Skeletal muscle tissue (tissue), 4 donors: ENCODE results near the gene RGS19. TPM values are rescaled to one million over a fixed set of nuclear protein-coding genes. Genes with fewer than 3 reads are reported as not detected.

Experiments used
- H3K27ac ChIP-seq: one replicate; pipeline ENCODE4 v1.7.0; 2013; ENCODE audit warnings: mild to moderate bottlenecking, low read depth, low read length, inconsistent platforms
- H3K27me3 ChIP-seq, 3 donors: one replicate each; pipeline ENCODE4 v1.7.0; 2013; ENCODE audit warnings: low read length in 3 of 3; ENCODE audit not compliant: control insufficient read depth in 3 of 3, insufficient read depth in 3 of 3
- H3K36me3 ChIP-seq, 3 donors: one replicate each; pipeline ENCODE4 v1.7.0; 2013; ENCODE audit warnings: low read length in 3 of 3; ENCODE audit not compliant: control insufficient read depth in 3 of 3, insufficient read depth in 3 of 3
- H3K4me1 ChIP-seq, 3 donors: one replicate each; pipeline ENCODE4 v1.7.0; 2013; ENCODE audit warnings: low read length in 3 of 3, mild to moderate bottlenecking in 3 of 3; ENCODE audit not compliant: control insufficient read depth in 3 of 3, insufficient read depth in 3 of 3
- H3K4me3 ChIP-seq, 3 donors: one replicate each; pipeline ENCODE4 v1.7.0; 2013; ENCODE audit warnings: low read length in 3 of 3
- H3K9ac ChIP-seq, 3 donors: one replicate each; pipeline ENCODE4 v1.7.0; 2013; ENCODE audit warnings: low read length in 3 of 3, mild to moderate bottlenecking in 3 of 3, moderate library complexity in 2 of 3, low read depth in 1 of 3
- H3K9me3 ChIP-seq, 3 donors: one replicate each; pipeline ENCODE4 v1.7.0; 2013; ENCODE audit warnings: low read length in 3 of 3; ENCODE audit not compliant: control insufficient read depth in 3 of 3
- total RNA-seq: library from RNA; depleted of rRNA; stranded (reverse); fragments of >200 nt; gene quantifications from one replicate; pipeline ENCODE4 v1.2.3, GENCODE V29; 2014
- donor health status: Osteomylitis.

Gene RGS19
- total RNA-seq, 1 donor from 2014 or later: 5.2 TPM

- Histone ChIP-seq H3K27me3 (peaks cover 3 to 15% (median 9%) of the 10 kb centered on the region in 3 donors), H3K4me3 (peak overlapping the region; percentile 24 to 71 (median 61)), H3K36me3 (peaks cover 0 to 4% (median under 1%) of the 10 kb centered on the region in 3 donors), H3K4me1 (peaks cover 14 to 26% (median 22%) of the 10 kb centered on the region in 3 donors), H3K9me3 (no peaks in the 10 kb centered on the region), H3K27ac (no peak overlapping the region), H3K9ac (peak overlapping the region in 2 of 3 donors; percentile 71 to 76)
Measured at GRCh38 chr20:64077876-64078551, 1.3 kb downstream of the RGS19 start.

GRCh38 chr20:64077541-64077875 is 1.8 kb downstream of the RGS19 start:
- H3K9ac ChIP-seq: no peak overlapping the region
- H3K27ac ChIP-seq: no peak overlapping the region
- H3K9me3 ChIP-seq: no peaks in the 10 kb centered on the region
- H3K4me3 ChIP-seq: peak overlapping the region in 1 of 3 donors; percentile 46
- H3K4me1 ChIP-seq: peaks cover 11 to 23% (median 19%) of the 10 kb centered on the region in 3 donors
- H3K27me3 ChIP-seq: peaks cover 0 to 11% (median 6%) of the 10 kb centered on the region in 3 donors
- H3K36me3 ChIP-seq: peaks cover under 1 to 4% (median 2%) of the 10 kb centered on the region in 3 donors

- Histone ChIP-seq H3K4me1 (peaks cover 11 to 23% (median 19%) of the 10 kb centered on the region in 3 donors), H3K9me3 (no peaks in the 10 kb centered on the region), H3K36me3 (peaks cover 3 to 5% (median 3%) of the 10 kb centered on the region in 3 donors), H3K27me3 (peaks cover 0 to 8% (median 6%) of the 10 kb centered on the region in 3 donors), H3K27ac (no peak overlapping the region), H3K9ac (no peak overlapping the region), H3K4me3 (no peak overlapping the region)
Measured at GRCh38 chr20:64077094-64077493, 2.2 kb downstream of the RGS19 start.

GRCh38 chr20:64076061-64076997 is 3.0 kb downstream of the RGS19 start:
- Histone ChIP-seq H3K4me1 (peaks cover 11 to 23% (median 19%) of the 10 kb centered on the region in 3 donors), H3K27me3 (peaks cover 0 to 7% (median 6%) of the 10 kb centered on the region in 3 donors), H3K9me3 (no peaks in the 10 kb centered on the region), H3K27ac (no peak overlapping the region), H3K9ac (no peak overlapping the region), H3K4me3 (no peak overlapping the region), H3K36me3 (peaks cover 3 to 5% (median 4%) of the 10 kb centered on the region in 3 donors)

GRCh38 chr20:64075556-64075955 is 3.8 kb downstream of the RGS19 start:
- peaks cover 0 to 7% (median 6%) of the 10 kb centered on the region in 3 donors for H3K27me3 ChIP-seq
- no peak overlapping the region for H3K9ac ChIP-seq
- peaks cover 3 to 5% (median 4%) of the 10 kb centered on the region in 3 donors for H3K36me3 ChIP-seq
- no peak overlapping the region for H3K4me3 ChIP-seq
- H3K4me1 ChIP-seq: peaks cover 11 to 23% (median 19%) of the 10 kb centered on the region in 3 donors
- H3K27ac ChIP-seq: no peak overlapping the region
- H3K9me3 ChIP-seq: no peaks in the 10 kb centered on the region

- Histone ChIP-seq H3K4me1 (peaks cover 11 to 18% (median 17%) of the 10 kb centered on the region in 3 donors), H3K27me3 (peaks cover 0 to 7% (median 6%) of the 10 kb centered on the region in 3 donors), H3K9ac (no peak overlapping the region), H3K4me3 (no peak overlapping the region), H3K36me3 (peaks cover 3 to 5% (median 4%) of the 10 kb centered on the region in 3 donors), H3K9me3 (no peaks in the 10 kb centered on the region), H3K27ac (no peak overlapping the region)
Measured at GRCh38 chr20:64074963-64075362, 4.4 kb downstream of the RGS19 start.

GRCh38 chr20:64074184-64074789 is 5.0 kb downstream of the RGS19 start:
- Histone ChIP-seq H3K4me3 (no peak overlapping the region), H3K9me3 (no peaks in the 10 kb centered on the region), H3K9ac (no peak overlapping the region), H3K36me3 (peaks cover 3 to 5% (median 4%) of the 10 kb centered on the region in 3 donors), H3K27ac (no peak overlapping the region), H3K27me3 (peaks cover 0 to 7% (median 6%) of the 10 kb centered on the region in 3 donors), H3K4me1 (peaks cover 11 to 18% (median 17%) of the 10 kb centered on the region in 3 donors)

- H3K4me1 ChIP-seq: peaks cover 4 to 13% (median 11%) of the 10 kb centered on the region in 3 donors
- H3K4me3 ChIP-seq: no peak overlapping the region
- no peaks in the 10 kb centered on the region for H3K9me3 ChIP-seq
- peaks cover 0 to 7% (median 2%) of the 10 kb centered on the region in 3 donors for H3K27me3 ChIP-seq
- H3K9ac ChIP-seq: no peak overlapping the region
- peaks cover 3 to 5% (median 4%) of the 10 kb centered on the region in 3 donors for H3K36me3 ChIP-seq
- no peak overlapping the region for H3K27ac ChIP-seq
Measured at GRCh38 chr20:64073476-64074183, 5.7 kb downstream of the RGS19 start.

- H3K9me3 ChIP-seq: no peaks in the 10 kb centered on the region
Measured at GRCh38 chr20:64072498-64073063, 6.7 kb downstream of the RGS19 start.

More at GRCh38 chr20:64072498-64073063, 6.7 kb downstream of the RGS19 start:
- Histone ChIP-seq H3K27me3 (peaks cover 0 to 3% (median 0%) of the 10 kb centered on the region in 3 donors), H3K27ac (no peak overlapping the region), H3K9ac (no peak overlapping the region), H3K4me1 (peaks cover 0 to 3% (median 2%) of the 10 kb centered on the region in 3 donors), H3K4me3 (no peak overlapping the region), H3K36me3 (peaks cover 3 to 5% (median 4%) of the 10 kb centered on the region in 3 donors)
